Heart left ventricle (tissue), 16 donors: ENCODE data around the gene MAP7D1. TPM values are rescaled to one million over a fixed set of nuclear protein-coding genes. Genes with fewer than 3 reads are reported as not detected.
"Not testable (repeated sequence)": the region's sequence is repeated elsewhere in the genome, so short reads cannot be mapped to it uniquely, and the experiment has no call there.

Source experiments
- ATAC-seq, 4 donors: fragments of 200-7000 bp; cut with Tn5 transposase; one replicate each; pipeline ENCODE4 v1.9.1; 2020 to 2022; ENCODE audit warnings: moderate library complexity in 4 of 4, mild to moderate bottlenecking in 3 of 4, moderate number of reproducible peaks in 1 of 4
- DNase-seq, 5 donors: peaks; one replicate each; pipeline ENCODE4 v3.0.0-alpha.2; 2020
- H3K27ac ChIP-seq, 12 donors: fragments of 200-600 bp; sonication (generic) in 4 of 12; one replicate each; pipeline versions ENCODE4 v1.5.0 to v1.8.0; 2016 to 2022; ENCODE audit warnings: mild to moderate bottlenecking in 2 of 12
- H3K27me3 ChIP-seq, 9 donors: fragments of 200-600 bp; sonication (generic) in 2 of 9; one replicate each; pipeline versions ENCODE4 v1.5.1 to v1.8.0; 2016 to 2022; ENCODE audit warnings: mild to moderate bottlenecking in 3 of 9
- H3K36me3 ChIP-seq, 9 donors: fragments of 200-600 bp; sonication (generic) in 2 of 9; one replicate each; pipeline versions ENCODE4 v1.5.0 to v1.8.0; 2018 to 2022; ENCODE audit warnings: mild to moderate bottlenecking in 2 of 9
- H3K4me1 ChIP-seq, 12 donors: fragments of 200-600 bp; sonication (generic) in 4 of 12; one replicate each; pipeline versions ENCODE4 v1.5.0 to v1.8.0; 2016 to 2022; ENCODE audit warnings: mild to moderate bottlenecking in 3 of 12
- H3K4me3 ChIP-seq, 12 donors: fragments of 200-600 bp; sonication (generic) in 4 of 12; one replicate each; pipeline versions ENCODE4 v1.5.0 to v1.8.0; 2017 to 2022; ENCODE audit warnings: mild to moderate bottlenecking in 9 of 12, moderate library complexity in 4 of 12
- H3K9me3 ChIP-seq, 12 donors: fragments of 200-600 bp; sonication (generic) in 4 of 12; one replicate each; pipeline versions ENCODE4 v1.5.0 to v1.8.0; 2016 to 2022; ENCODE audit warnings: mild to moderate bottlenecking in 1 of 12
- POLR2A ChIP-seq, 2 donors: fragments of 450-650 bp; IDR thresholded peaks; one replicate each; pipeline ENCODE4 v1.6.1; 2017; ENCODE audit warnings: antibody characterized with exemption in 2 of 2, mild to moderate bottlenecking in 2 of 2, moderate library complexity in 2 of 2
- WGBS, 4 donors: extraction: QIAGEN DNeasy Blood & Tissue Kit in 2 of 4; methylation state at CpG; one replicate each; pipeline versions ENCODE4 v1.1.5 to v1.1.7; 2013 to 2018; 5-methylcytosine and 5-hydroxymethylcytosine counted together
- intact Hi-C, 10 donors: fragments of 100-400 bp; cut with DNase I; formaldehyde crosslinking; loops; one replicate each; pipeline versions ENCODE4 v1.11.1 to v1.14.2; 2022
- polyA plus RNA-seq, 2 donors: library from polyadenylated mRNA; stranded (reverse); fragments of 200-250 nt; gene quantifications; one replicate each; pipeline ENCODE4 v1.2.3, GENCODE V29; 2013
- total RNA-seq, 9 donors: library from RNA; depleted of rRNA in 2 of 9; stranded (reverse); fragments of >200 nt in 2 of 9; fragmentation: NEBNext Ultra II Directional in 3 of 9; extraction: Animal tissue kit (Norgen Biotek cat#: 25700) in 3 of 9; gene quantifications; one replicate each; pipeline versions ENCODE4 v1.1.0 to v1.2.4, GENCODE V29; 2016 to 2023
- TF ChIP-seq, protein P1 (sequence below), 12 donors: fragments of 200-600 bp; sonication (generic) in 4 of 12; IDR thresholded peaks; one replicate each; pipeline versions ENCODE4 v1.5.0 to v1.8.0; 2018 to 2022; ENCODE audit warnings: antibody characterized with exemption in 12 of 12, mild to moderate bottlenecking in 5 of 12
- donor health status: ischemic (EF 13 %, LVEDD 7.1; RV severe dilation, severe dysfunction).
- donor health status: healthy with polysubstance abuse.
- donor health status: DM: no; HTN: yes; CAD: no.
- donor health status: DM: no; HTN: no; CAD: no.
- donor health status: ischemic (EF 25% LVEDD 6.9; RV normal size, moderate dysfunction).
- donor health status: ischemic (EF 25% LVEDD 5.7; RV mildly dilated, moderate dysfunction).
- donor health status: healthy.
- donor health status: DM: yes; HTN: yes; CAD: no.
- donor health status: ischemic (EF 35%, LVEDD 5.7; RV mildly dilated, moderate dysfunction).
- donor health status: nonischemic (EF 11% LVEDD 7.7; RV severe dilation, severe dysfunction).
- donor health status: DM: yes; HTN: yes; CAD: no.
- donor health status: PGD.
- donor health status: ischemic (EF 29% LVEDD 5.4; RV normal size, mild dysfunction).
- donor health status: nonischemic (EF 23%, LVEDD 6.1; RV moderate dilation, normal function).

The MAP7D1 gene
- total and polyA plus RNA-seq, 11 donors: 236 to 706 (median 328) TPM

GRCh38 chr1:36225283-36225899 is 69.4 kb downstream of the MAP7D1 start:
- intact Hi-C loops: loop anchor here in 6 of 10 donors (2.0 to 10.0 kb wide), 6 partner anchors 57 to 159 kb away; partner anchors contain the start of genes MAP7D1 (in 1 of the 6), STK40 (in 1 of the 6) and TRAPPC3 (in 1 of the 6)
- no peaks in the 10 kb centered on the region for H3K27me3 ChIP-seq
- H3K4me1 ChIP-seq: peaks cover 0 to 52% (median 44%) of the 10 kb centered on the region in 12 donors
- no peaks in the 10 kb centered on the region for H3K9me3 ChIP-seq
- peak overlapping the region; percentile 60 to 92 (median 83) for H3K4me3 ChIP-seq
- H3K27ac ChIP-seq: peak overlapping the region; percentile 87 to 99 (median 98)
- 11 to 15% (median 13%) methylated on average over 10 of the region's 10 CpGs for WGBS, 4 donors
- DNase-seq (no peak), ATAC-seq (no peak)
- TF ChIP-seq POLR2A (IDR thresholded peaks at IDR 0.05): no peak
- TF ChIP-seq, protein P1, sequence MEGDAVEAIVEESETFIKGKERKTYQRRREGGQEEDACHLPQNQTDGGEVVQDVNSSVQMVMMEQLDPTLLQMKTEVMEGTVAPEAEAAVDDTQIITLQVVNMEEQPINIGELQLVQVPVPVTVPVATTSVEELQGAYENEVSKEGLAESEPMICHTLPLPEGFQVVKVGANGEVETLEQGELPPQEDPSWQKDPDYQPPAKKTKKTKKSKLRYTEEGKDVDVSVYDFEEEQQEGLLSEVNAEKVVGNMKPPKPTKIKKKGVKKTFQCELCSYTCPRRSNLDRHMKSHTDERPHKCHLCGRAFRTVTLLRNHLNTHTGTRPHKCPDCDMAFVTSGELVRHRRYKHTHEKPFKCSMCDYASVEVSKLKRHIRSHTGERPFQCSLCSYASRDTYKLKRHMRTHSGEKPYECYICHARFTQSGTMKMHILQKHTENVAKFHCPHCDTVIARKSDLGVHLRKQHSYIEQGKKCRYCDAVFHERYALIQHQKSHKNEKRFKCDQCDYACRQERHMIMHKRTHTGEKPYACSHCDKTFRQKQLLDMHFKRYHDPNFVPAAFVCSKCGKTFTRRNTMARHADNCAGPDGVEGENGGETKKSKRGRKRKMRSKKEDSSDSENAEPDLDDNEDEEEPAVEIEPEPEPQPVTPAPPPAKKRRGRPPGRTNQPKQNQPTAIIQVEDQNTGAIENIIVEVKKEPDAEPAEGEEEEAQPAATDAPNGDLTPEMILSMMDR (IDR thresholded peaks at IDR 0.05): no peak
- H3K36me3 ChIP-seq: peaks cover 0 to 49% (median 28%) of the 10 kb centered on the region in 9 donors

GRCh38 chr1:36230279-36230678 is 74.3 kb downstream of the MAP7D1 start:
- not testable (repeated sequence) for H3K27me3 ChIP-seq, DNase-seq, H3K9me3 ChIP-seq, H3K4me3 ChIP-seq, ATAC-seq
- 87 to 94% (median 92%) methylated on average over 12 of the region's 12 CpGs for WGBS, 4 donors
- H3K4me1 ChIP-seq: peaks cover 0 to 83% (median 70%) of the 10 kb centered on the region in 12 donors
- H3K27ac ChIP-seq: peak overlapping the region in 4 of 12 donors; percentile 14 to 52 (median 43)
- intact Hi-C loops: loop anchor here in 2 of 10 donors (5.0 to 10.0 kb wide), 2 partner anchors 42 to 55 kb away; no protein-coding TSS in a partner anchor
- peaks cover 0 to 93% (median 63%) of the 10 kb centered on the region in 9 donors for H3K36me3 ChIP-seq

Other genes starting within 250 kb of the MAP7D1 start
- gene AGO3, start 225.1 kb upstream of the MAP7D1 start, total RNA-seq: 10 to 100 TPM in 7 of 9 donors, 1 to 10 TPM in 2; 8.6 to 18.8 (median 14.7) TPM
- gene AGO3, start 225.1 kb upstream of the MAP7D1 start, polyA plus RNA-seq: 1 to 10 TPM; 2.8 to 4.4 TPM
- gene TEKT2, start 72.1 kb upstream of the MAP7D1 start, total RNA-seq: under 1 TPM in 3 of 9 donors, not detected in 6; 0.17 to 0.23 (median 0.20) TPM
- gene TEKT2, start 72.1 kb upstream of the MAP7D1 start, polyA plus RNA-seq: under 1 TPM in 1 of 2 donors, not detected in 1; 0.07 TPM
- 10 to 100 TPM; 11.3 to 49.0 (median 16.9) TPM for gene ADPRS, start 67.3 kb upstream of the MAP7D1 start, total RNA-seq
- 10 to 100 TPM; 23.2 to 31.2 TPM for gene ADPRS, start 67.3 kb upstream of the MAP7D1 start, polyA plus RNA-seq
- gene COL8A2, start 30.9 kb upstream of the MAP7D1 start, total RNA-seq: 1 to 10 TPM in 5 of 9 donors, under 1 TPM in 4; 0.33 to 2.6 (median 1.1) TPM
- under 1 TPM; 0.34 to 0.53 TPM for gene COL8A2, start 30.9 kb upstream of the MAP7D1 start, polyA plus RNA-seq
- gene TRAPPC3, start 6.7 kb upstream of the MAP7D1 start, total RNA-seq: 10 to 100 TPM; 45.3 to 77.2 (median 52.9) TPM
- gene TRAPPC3, start 6.7 kb upstream of the MAP7D1 start, polyA plus RNA-seq: 10 to 100 TPM; 40.8 to 89.6 TPM
- 100 to 1,000 TPM in 4 of 9 donors, 10 to 100 TPM in 5; 68.6 to 106 (median 92.8) TPM for gene THRAP3, start 68.3 kb downstream of the MAP7D1 start, total RNA-seq
- gene THRAP3, start 68.3 kb downstream of the MAP7D1 start, polyA plus RNA-seq: 10 to 100 TPM; 27.9 to 36.5 TPM
- 1 to 10 TPM in 5 of 9 donors, under 1 TPM in 4; 0.38 to 3.1 (median 1.4) TPM for gene SH3D21, start 150.2 kb downstream of the MAP7D1 start, total RNA-seq
- 1 to 10 TPM in 1 of 2 donors, under 1 TPM in 1; 0.72 to 2.2 TPM for gene SH3D21, start 150.2 kb downstream of the MAP7D1 start, polyA plus RNA-seq
- 10 to 100 TPM in 6 of 9 donors, 1 to 10 TPM in 3; 5.9 to 42.3 (median 10.8) TPM for gene EVA1B, start 167.5 kb downstream of the MAP7D1 start, total RNA-seq
- 10 to 100 TPM; 13.6 to 21.4 TPM for gene EVA1B, start 167.5 kb downstream of the MAP7D1 start, polyA plus RNA-seq
- 100 to 1,000 TPM in 1 of 9 donors, 10 to 100 TPM in 8; 50.4 to 114 (median 59.4) TPM for gene STK40, start 229.8 kb downstream of the MAP7D1 start, total RNA-seq
- 10 to 100 TPM; 27.9 to 75.2 TPM for gene STK40, start 229.8 kb downstream of the MAP7D1 start, polyA plus RNA-seq
- gene LSM10, start 241.7 kb downstream of the MAP7D1 start, total RNA-seq: 10 to 100 TPM; 39.1 to 68.7 (median 49.7) TPM
- 10 to 100 TPM; 72.7 to 95.9 TPM for gene LSM10, start 241.7 kb downstream of the MAP7D1 start, polyA plus RNA-seq